HepG2 (cell line): Measurements from ENCODE around the gene CUTC. TPM values are rescaled to one million over a fixed set of nuclear protein-coding genes. Genes with fewer than 3 reads are reported as not detected.
A peak's percentile ranks its signal among the peaks of the same experiment; 100 is the strongest.

Source experiments
- ATAC-seq: fragments of 200-7000 bp; cut with Tn5 transposase; 3 replicates; pipeline ENCODE4 v1.9.1; 2020; ENCODE audit warnings: mild to moderate bottlenecking, moderate library complexity
- BruUV-seq: library from RNA; stranded (reverse); fragments of 400-500 nt; replicated peaks from 2 replicates; lab custom pipeline; 2021; lab: Mats Ljungman, UMichigan
- CTCF ChIA-PET: fragments of 300-600 bp; formaldehyde crosslinking; extraction: SDS; loops from one replicate; lab custom pipeline; 2021; ENCODE audit warnings: low total read pairs, inconsistent platforms, low intra/inter-chr PET ratio; lab: Yijun Ruan, JAX
- POLR2A ChIA-PET: fragments of 350-600 bp; sonication (Branson Sonifier 250); formaldehyde crosslinking; loops from one replicate; lab custom pipeline; 2020; ENCODE audit warnings: antibody characterized with exemption, inconsistent platforms; lab: Yijun Ruan, JAX
- DNase-seq: peaks from one replicate; pipeline ENCODE4 v3.0.0-alpha.2; 2015; ENCODE audit warnings: low spot score
- FAIRE-seq: peaks from 3 replicates; lab custom pipeline; 2011; peaks lifted over from hg19 to GRCh38; lab: Jason Lieb, UNC
- H2AFZ ChIP-seq: one replicate; pipeline ENCODE4 v1.6.1; 2011; ENCODE audit warnings: low read length, inconsistent platforms
- H3K27ac ChIP-seq: fragments of 300-600 bp; 3 replicates; pipeline ENCODE4 v1.8.0; 2011; ENCODE audit warnings: mixed run types, mild to moderate bottlenecking, mixed read lengths, low read length, inconsistent platforms; ENCODE audit not compliant: insufficient read depth; ENCODE audit errors: extremely low read length
- H3K27me3 ChIP-seq, 2 experiments: fragments of 200-600 bp in 1 of 2; 2 replicates in 1 of 2; 3 replicates in 1 of 2; pipeline versions ENCODE4 v1.6.0 to v1.8.0; 2011; ENCODE audit warnings: low read length in 2 of 2, mild to moderate bottlenecking in 2 of 2, moderate library complexity in 2 of 2, inconsistent platforms in 1 of 2; ENCODE audit not compliant: insufficient read depth in 2 of 2, control insufficient read depth in 1 of 2
- H3K36me3 ChIP-seq, 2 experiments: fragments of 200-600 bp in 1 of 2; replicated peaks in 1 of 2; 2 replicates in 1 of 2; 3 replicates in 1 of 2; pipeline versions ENCODE4 v1.5.1 to v1.8.0; 2011; ENCODE audit warnings: low read length in 2 of 2, inconsistent platforms in 1 of 2; ENCODE audit not compliant: insufficient read depth in 2 of 2, control insufficient read depth in 1 of 2
- H3K4me1 ChIP-seq: 2 replicates; pipeline ENCODE4 v1.5.1; 2012; ENCODE audit warnings: low read length, inconsistent platforms; ENCODE audit not compliant: insufficient read depth
- H3K4me2 ChIP-seq: 2 replicates; pipeline ENCODE4 v1.6.0; 2011; ENCODE audit warnings: low read depth, low read length, inconsistent platforms
- H3K4me3 ChIP-seq, 3 experiments: fragments of 200-600 bp in 1 of 3; sonication (generic), shearing (Covaris generic) in 1 of 3; replicated peaks in 1 of 3; 2 replicates each; pipeline ENCODE4 v1.5.1; 2011 to 2016; ENCODE audit warnings: low read length in 3 of 3, inconsistent platforms in 2 of 3, low read depth in 2 of 3, mild to moderate bottlenecking in 2 of 3, control low read depth in 1 of 3, mixed read lengths in 1 of 3; ENCODE audit not compliant: insufficient read depth in 1 of 3
- H3K79me2 ChIP-seq: one replicate; pipeline ENCODE4 v1.6.1; 2011; ENCODE audit warnings: low read length, inconsistent platforms; ENCODE audit not compliant: insufficient read depth
- H3K9ac ChIP-seq: 2 replicates; pipeline ENCODE4 v1.6.0; 2011; ENCODE audit warnings: mild to moderate bottlenecking, low read depth, low read length, inconsistent platforms; ENCODE audit not compliant: insufficient read depth
- H3K9me3 ChIP-seq: 2 replicates; pipeline ENCODE4 v1.5.1; 2012; ENCODE audit warnings: mild to moderate bottlenecking, low read length
- H4K20me1 ChIP-seq: 2 replicates; pipeline ENCODE4 v1.6.0; 2011; ENCODE audit warnings: inconsistent platforms, mild to moderate bottlenecking, low read length, moderate library complexity; ENCODE audit not compliant: insufficient read depth
- ARID2 ChIP-seq: sonication (generic); formaldehyde crosslinking; IDR thresholded peaks from 2 replicates; pipeline ENCODE4 v1.8.1; 2022; ENCODE audit warnings: mild to moderate bottlenecking, missing genetic modification reagents, borderline replicate concordance
- SALL1 ChIP-seq: sonication (generic); formaldehyde crosslinking; IDR thresholded peaks from 2 replicates; pipeline ENCODE4 v1.8.0; 2022; ENCODE audit warnings: mild to moderate bottlenecking, missing genetic modification reagents
- SOX13 ChIP-seq, 3 experiments: fragments of 450-650 bp in 1 of 3; sonication (generic) in 1 of 3; formaldehyde crosslinking in 1 of 3; IDR thresholded peaks in 2 of 3; conservative IDR thresholded peaks in 1 of 3; 2 replicates each; pipeline versions ENCODE4 v1.5.0 to v1.6.1; 2016 to 2020; ENCODE audit warnings: antibody characterized with exemption in 1 of 3, mild to moderate bottlenecking in 1 of 3, missing compliant biosample characterization in 1 of 3, missing genetic modification reagents in 1 of 3, moderate library complexity in 1 of 3
- TMF1 ChIP-seq: sonication (generic); formaldehyde crosslinking; IDR thresholded peaks from 2 replicates; pipeline ENCODE4 v1.8.1; 2022; ENCODE audit warnings: low read depth, missing genetic modification reagents
- WGBS: methylation state at CpG from one replicate; pipeline ENCODE4 v1.1.6; 2017; ENCODE audit warnings: low lambda C conversion rate; 5-methylcytosine and 5-hydroxymethylcytosine counted together
- in situ Hi-C: cut with HindIII; loops from 2 replicates; pipeline ENCODE4 v1.10.0; 2017; ENCODE audit warnings: low pct_unique_long_range_greater_than_20kb; ENCODE audit not compliant: extremely low pct_ligation_motif_present
- intact Hi-C: fragments of 100-400 bp; cut with micrococcal nuclease; formaldehyde crosslinking; loops from one replicate; pipeline ENCODE4 v1.10.0; 2022; ENCODE audit not compliant: unreplicated experiment
- polyA plus RNA-seq, 8 experiments: library from polyadenylated mRNA; depleted of rRNA in 3 of 8; stranded (reverse) in 7 of 8; unstranded in 1 of 8; fragments of >200 nt; fragmentation: Illumina TruSeq in 4 of 8; extraction: Trizol in 4 of 8; gene quantifications; 2 replicates each; pipeline versions ENCODE4 v1.2.1 to v1.2.3, GENCODE V29; 2011 to 2016; ENCODE audit warnings: low read depth in 4 of 8, missing spikeins in 1 of 8, mixed read lengths in 1 of 8; ENCODE audit not compliant: insufficient read depth in 1 of 8
- total RNA-seq, 5 experiments: library from RNA; depleted of rRNA; stranded (reverse); fragments of >200 nt; fragmentation: Illumina TruSeq; extraction: Trizol; gene quantifications; 2 replicates each; pipeline ENCODE4 v1.2.3, GENCODE V29; 2016; ENCODE audit warnings: low read depth in 1 of 5
- TF ChIP-seq, protein P1 (sequence below): IDR thresholded peaks from 2 replicates; pipeline ENCODE4 v1.4.0; 2020; ENCODE audit warnings: mild to moderate bottlenecking, missing genetic modification reagents
- TF ChIP-seq, protein P2 (sequence below): sonication (generic); formaldehyde crosslinking; IDR thresholded peaks from 2 replicates; pipeline ENCODE4 v1.4.0; 2020; ENCODE audit warnings: missing genetic modification reagents, mild to moderate bottlenecking, borderline replicate concordance

Gene CUTC
- total and polyA plus RNA-seq, 2 of the 13 experiments (the other 11 are each of a cell fraction or from before 2014, with no cell fraction given) = 22.3 to 25.8 TPM

DNA sequence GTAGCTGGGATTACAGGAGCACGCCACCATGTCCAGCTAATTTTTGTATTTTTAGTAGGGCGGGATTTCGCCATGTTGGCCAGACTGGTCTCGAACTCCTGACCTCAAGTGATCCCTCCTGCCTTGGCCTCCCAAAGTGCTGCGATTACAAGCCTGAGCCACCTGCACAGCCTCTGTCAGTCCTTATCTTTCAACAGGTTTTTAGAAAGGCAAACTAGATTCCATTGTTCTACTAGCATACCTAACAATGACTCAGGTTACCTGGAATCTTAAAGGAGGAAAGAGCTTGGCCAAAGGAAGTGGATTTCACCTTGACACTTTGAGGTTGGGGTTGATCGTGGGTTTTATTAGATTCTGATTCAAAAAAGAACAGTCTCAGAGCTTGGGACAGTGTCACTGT, 53.6 kb downstream of the CUTC start:
- TF ChIP-seq TMF1 (CRISPR knock-in tag) (0 out of 2 replicates have a peak, but pooled peaks have one; percentile 38), SOX13 (IDR thresholded peaks at IDR 0.05) (no peak), SOX13 (CRISPR knock-in tag; conservative IDR thresholded peaks at IDR 0.05 in 1 of 2, IDR thresholded peaks at IDR 0.05 in 1 of 2) (peak in 1 of 2 experiments; percentile 13; a peak in 1 of 4 replicates), ARID2 (0 out of 2 replicates have a peak, but pooled peaks have one; percentile 41), SALL1 (CRISPR knock-in tag) (0 out of 2 replicates have a peak, but pooled peaks have one; percentile 24)
- TF ChIP-seq, protein P1, sequence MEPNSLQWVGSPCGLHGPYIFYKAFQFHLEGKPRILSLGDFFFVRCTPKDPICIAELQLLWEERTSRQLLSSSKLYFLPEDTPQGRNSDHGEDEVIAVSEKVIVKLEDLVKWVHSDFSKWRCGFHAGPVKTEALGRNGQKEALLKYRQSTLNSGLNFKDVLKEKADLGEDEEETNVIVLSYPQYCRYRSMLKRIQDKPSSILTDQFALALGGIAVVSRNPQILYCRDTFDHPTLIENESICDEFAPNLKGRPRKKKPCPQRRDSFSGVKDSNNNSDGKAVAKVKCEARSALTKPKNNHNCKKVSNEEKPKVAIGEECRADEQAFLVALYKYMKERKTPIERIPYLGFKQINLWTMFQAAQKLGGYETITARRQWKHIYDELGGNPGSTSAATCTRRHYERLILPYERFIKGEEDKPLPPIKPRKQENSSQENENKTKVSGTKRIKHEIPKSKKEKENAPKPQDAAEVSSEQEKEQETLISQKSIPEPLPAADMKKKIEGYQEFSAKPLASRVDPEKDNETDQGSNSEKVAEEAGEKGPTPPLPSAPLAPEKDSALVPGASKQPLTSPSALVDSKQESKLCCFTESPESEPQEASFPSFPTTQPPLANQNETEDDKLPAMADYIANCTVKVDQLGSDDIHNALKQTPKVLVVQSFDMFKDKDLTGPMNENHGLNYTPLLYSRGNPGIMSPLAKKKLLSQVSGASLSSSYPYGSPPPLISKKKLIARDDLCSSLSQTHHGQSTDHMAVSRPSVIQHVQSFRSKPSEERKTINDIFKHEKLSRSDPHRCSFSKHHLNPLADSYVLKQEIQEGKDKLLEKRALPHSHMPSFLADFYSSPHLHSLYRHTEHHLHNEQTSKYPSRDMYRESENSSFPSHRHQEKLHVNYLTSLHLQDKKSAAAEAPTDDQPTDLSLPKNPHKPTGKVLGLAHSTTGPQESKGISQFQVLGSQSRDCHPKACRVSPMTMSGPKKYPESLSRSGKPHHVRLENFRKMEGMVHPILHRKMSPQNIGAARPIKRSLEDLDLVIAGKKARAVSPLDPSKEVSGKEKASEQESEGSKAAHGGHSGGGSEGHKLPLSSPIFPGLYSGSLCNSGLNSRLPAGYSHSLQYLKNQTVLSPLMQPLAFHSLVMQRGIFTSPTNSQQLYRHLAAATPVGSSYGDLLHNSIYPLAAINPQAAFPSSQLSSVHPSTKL (CRISPR knock-in tag) = 0 out of 2 replicates have a peak, but pooled peaks have one; percentile 5
- TF ChIP-seq, protein P2, sequence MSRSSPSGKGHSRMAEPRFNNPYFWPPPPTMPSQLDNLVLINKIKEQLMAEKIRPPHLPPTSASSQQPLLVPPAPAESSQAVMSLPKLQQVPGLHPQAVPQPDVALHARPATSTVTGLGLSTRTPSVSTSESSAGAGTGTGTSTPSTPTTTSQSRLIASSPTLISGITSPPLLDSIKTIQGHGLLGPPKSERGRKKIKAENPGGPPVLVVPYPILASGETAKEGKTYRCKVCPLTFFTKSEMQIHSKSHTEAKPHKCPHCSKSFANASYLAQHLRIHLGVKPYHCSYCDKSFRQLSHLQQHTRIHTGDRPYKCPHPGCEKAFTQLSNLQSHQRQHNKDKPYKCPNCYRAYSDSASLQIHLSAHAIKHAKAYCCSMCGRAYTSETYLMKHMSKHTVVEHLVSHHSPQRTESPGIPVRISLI (CRISPR knock-in tag) = no peak
- TF ChIP-seq, all 625 proteins: peak for 5
- in situ Hi-C loops = loop anchor here (5.0 kb wide), 1 partner anchor 33 kb away; no protein-coding TSS in a partner anchor
- peak overlapping the region; percentile 94 for H3K4me2 ChIP-seq
- H3K9ac ChIP-seq = peak overlapping the region; percentile 94; the same call in 1 of the 2 replicates
- 91% methylated on average over 6 of the region's 6 CpGs for WGBS
- peaks cover 80% of the 10 kb centered on the region for H3K79me2 ChIP-seq
- peak overlapping the region; percentile 95 for H3K27ac ChIP-seq
- H3K36me3 ChIP-seq = peaks cover 12 to 43% of the 10 kb centered on the region in 2 experiments
- FAIRE-seq = no peak
- peak overlapping the region; percentile 73 to 98 (median 91); a peak in 4 of 6 replicates for H3K4me3 ChIP-seq
- intact Hi-C loops = no loop called here
- POLR2A ChIA-PET = interaction anchor here (0.9 to 2.4 kb wide), 4 partner anchors 9 to 53 kb away, joined by 3 to 26 read pairs (median 3); partner anchors contain the start of genes COX15 and CUTC
- H3K27me3 ChIP-seq = no peaks in the 10 kb centered on the region; a peak in 1 of 5 replicates
- no peak for DNase-seq
- H2AFZ ChIP-seq = no peak overlapping the region
- CTCF ChIA-PET = no interaction called here
- no peaks in the 10 kb centered on the region for H3K9me3 ChIP-seq
- H4K20me1 ChIP-seq = peaks cover 35% of the 10 kb centered on the region
- no peak for ATAC-seq
- BruUV-seq = no TSS peak
- H3K4me1 ChIP-seq = peaks cover 75% of the 10 kb centered on the region
